Kidney capillary endothelial cell (primary cell): ENCODE measurements around the gene THBS1.

Source experiments
- DNase-seq: peaks from one replicate; pipeline ENCODE4 v3.0.0-alpha.2; 2018; ENCODE audit warnings: low spot score

THBS1 gene

DNA sequence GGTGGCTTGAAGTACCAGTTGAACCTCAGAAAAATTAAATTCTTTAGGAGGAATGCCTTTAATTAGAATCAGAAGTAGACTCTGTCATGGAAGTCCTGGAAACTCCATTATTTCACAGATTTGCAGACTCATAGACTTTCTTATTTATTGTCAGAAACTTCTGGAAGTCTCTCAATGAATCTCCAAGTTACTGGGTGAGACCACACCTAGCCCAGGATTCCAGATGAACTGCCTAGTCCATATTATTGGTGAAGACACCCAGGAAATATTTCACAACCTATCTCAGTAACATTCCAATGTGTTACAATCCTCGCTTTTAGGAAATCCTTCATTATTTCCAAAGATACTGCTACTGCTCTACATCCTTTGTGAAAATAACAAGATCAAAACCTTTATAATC, 6.5 kb upstream of the THBS1 start:
- DNase-seq: no peak

- no peak for DNase-seq
These were observed 5.7 kb upstream of the THBS1 start for GRCh38 chr15:39575180-39575579.

DNA sequence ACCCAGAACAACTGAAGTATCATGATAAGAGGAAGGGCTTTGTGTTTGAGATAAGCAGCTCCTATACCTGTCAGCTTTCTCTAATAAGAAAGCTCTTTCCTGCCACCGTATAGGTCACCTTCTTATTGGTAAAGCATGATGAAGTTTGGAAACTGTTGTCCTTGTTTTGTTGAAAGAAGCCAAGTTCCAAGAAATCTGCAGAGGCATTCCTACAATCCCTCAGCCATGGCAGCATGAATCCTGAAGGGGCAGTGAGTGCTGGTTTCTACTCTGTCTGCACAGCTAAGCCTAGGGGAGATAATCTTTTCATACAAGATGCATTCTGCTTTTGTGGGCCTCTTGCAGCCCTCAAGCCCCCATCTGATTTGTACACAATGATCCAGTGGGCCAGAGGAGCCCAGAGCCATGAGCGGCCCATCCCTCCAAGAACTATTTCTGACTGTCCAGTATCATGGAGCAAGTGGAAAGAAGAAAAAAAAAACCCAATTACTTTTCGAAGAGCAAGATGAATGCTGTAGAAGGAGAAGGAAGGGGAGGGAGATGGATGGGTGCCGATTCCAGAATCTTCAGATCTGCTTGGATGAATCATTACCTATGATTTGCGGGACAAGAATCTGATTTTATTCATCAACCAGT, 1.9 kb upstream of the THBS1 start:
- DNase-seq: no peak

DNA sequence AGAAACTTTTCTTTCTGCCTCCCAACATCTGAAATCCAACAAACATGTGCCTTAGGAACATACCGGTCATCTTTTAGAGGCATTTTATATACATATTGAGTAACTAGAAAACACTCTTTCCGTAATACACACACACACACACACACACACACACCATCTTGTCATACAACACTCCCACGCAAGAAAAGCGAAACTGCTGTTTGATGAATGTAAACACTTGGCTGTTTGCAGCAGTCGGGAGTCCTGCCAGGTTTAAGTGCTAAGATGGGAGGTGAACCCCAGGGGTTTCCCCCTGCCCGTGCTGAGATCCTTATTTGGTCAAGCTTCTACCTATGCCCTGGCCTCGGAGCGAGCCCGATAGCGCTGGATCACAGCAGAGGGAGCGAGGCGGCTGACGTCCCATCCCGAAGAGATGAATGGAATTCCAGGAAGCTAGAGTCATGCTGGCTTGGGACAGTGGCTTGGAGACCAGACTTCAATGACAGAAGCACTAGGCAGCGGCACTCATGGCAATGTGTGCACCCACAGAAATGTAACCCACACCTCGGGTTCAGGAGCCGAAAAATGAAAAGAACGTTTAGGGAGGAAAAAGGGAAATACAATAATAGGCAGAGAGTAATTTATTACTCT, 1.3 kb upstream of the THBS1 start:
- peak; percentile 91 for DNase-seq

- DNase-seq: peak; percentile 88
These were observed 778 bp upstream of the THBS1 start for GRCh38 chr15:39580117-39580484.

DNA sequence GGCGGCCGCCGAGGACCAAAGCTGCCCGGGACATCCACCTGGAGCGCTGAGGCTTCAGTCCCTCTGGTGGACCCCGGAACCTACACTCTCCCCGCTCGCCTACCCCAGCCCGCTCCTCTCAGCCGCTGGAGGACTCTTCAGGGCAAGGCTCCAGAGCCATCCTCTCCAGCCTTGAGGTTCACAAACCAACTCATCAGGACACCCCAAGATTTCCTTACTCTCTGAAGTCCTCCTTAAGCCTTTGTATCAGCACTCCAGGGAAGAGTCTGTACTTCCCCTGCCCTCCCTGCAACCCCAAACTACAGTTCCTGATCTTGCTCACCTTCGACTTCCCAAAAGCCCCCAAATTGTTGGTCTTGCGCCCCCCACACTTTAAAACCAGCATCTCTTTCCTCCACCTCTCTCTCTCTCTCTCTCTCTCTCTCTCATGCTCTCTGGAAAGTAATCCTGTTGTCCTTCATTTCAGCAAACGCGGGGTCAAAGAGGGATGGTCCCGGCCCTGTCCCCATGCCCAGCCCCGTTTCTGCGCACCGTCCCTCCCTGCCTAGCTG, 438 bp downstream of the THBS1 start:
- DNase-seq: no peak

GRCh38 chr15:39581793-39582285, 960 bp downstream of the THBS1 start:
- DNase-seq: no peak

GRCh38 chr15:39582286-39582976, 1.6 kb downstream of the THBS1 start:
- no peak for DNase-seq

- DNase-seq: no peak
These were observed 2.2 kb downstream of the THBS1 start for GRCh38 chr15:39582977-39583595.

DNA sequence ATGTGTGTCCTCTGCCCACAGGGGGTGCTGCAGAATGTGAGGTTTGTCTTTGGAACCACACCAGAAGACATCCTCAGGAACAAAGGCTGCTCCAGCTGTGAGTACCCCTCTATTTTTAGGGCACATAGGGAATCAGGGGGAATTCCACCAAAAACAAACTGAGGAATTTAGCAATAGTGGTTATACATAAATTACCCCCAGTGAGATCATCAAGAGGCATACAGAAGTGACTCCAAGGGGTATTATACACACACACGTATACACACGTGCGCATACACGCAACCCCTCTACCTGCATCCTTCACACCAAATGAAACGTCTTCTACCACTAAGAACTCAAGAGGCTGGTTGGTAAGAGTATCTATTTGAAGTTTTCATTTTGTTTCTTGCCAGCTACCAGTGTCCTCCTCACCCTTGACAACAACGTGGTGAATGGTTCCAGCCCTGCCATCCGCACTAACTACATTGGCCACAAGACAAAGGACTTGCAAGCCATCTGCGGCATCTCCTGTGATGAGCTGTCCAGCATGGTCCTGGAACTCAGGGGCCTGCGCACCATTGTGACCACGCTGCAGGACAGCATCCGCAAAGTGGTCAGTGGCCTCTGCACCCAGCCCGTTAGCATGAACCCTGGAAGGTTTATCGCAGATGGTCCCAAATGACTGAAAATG, 2.9 kb downstream of the THBS1 start:
- no peak for DNase-seq

- no peak for DNase-seq
These were observed 3.4 kb downstream of the THBS1 start for GRCh38 chr15:39584266-39584659.

GRCh38 chr15:39584662-39585388, 3.9 kb downstream of the THBS1 start:
- no peak for DNase-seq

DNA sequence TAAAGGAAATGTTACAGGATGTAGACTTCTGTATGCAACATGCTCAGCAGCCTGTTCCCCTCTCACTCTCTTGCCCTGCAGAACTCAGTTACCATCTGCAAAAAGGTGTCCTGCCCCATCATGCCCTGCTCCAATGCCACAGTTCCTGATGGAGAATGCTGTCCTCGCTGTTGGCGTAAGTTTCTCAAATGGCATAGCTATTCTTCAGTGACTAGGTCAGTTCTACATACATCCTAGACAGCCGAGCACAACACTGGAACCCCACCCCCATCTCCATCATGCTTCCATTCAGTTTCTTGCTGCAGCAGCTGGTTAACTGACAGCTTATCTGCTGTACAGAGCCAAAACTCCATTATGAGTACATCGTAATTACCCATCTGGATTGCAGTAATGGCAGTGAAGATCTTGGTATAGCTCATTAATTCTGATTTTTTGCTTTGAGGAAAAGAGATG, 4.5 kb downstream of the THBS1 start:
- DNase-seq: no peak

GRCh38 chr15:39585871-39586301, 5.0 kb downstream of the THBS1 start:
- no peak for DNase-seq

DNA sequence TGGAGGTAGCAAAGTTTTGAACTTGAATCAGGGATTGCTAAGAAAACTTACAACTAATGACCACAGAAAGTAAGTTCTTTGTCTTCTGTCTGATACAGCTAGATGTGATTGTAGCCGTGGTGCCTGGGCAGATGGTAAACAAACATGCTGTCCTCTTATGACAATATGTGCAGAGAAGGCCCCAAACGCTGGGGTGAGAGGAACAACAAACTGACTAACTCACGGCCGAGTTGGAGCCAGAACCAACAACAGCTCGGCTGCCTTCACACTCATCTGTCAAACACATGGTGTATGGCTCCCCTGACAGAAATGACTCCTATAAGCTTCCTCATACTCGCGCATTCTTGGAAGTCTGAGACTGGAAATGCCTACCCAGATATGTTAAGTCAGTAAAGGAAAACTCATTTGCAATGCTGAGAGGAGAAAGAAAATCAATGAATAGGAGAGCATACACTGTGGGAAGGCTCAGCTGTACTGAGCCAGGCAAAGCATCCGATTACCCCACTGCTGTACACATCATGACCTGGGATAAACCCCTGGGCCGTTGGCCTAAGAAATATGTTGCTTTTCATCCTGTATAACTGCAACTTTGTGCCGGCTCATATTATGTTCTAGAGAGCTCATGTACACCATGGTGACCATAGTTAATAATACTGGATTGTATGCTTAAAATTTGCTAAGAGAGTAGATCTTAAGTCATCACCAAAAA, 5.7 kb downstream of the THBS1 start:
- no peak for DNase-seq

DNA sequence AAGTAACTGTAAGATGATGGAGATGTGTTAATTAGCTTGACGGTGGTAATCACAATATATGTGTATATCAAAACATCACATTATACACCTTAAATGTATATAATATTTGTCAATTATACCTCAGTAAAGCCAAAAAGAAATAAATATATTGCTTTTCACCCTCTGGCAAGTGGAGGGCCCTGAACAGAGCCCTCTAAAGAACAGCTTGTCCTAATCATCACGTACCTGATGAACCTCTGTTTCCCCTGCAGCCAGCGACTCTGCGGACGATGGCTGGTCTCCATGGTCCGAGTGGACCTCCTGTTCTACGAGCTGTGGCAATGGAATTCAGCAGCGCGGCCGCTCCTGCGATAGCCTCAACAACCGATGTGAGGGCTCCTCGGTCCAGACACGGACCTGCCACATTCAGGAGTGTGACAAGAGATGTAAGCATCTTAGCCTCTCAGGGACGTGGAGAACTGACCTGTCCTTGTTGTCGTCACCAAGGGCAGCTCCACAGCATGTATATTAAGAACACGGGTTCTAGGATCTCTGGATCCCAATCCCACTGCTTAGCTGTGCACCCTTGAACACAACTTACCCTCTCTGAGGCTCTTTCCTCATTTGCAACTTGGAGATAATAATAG, 6.3 kb downstream of the THBS1 start:
- no peak for DNase-seq

- no peak for DNase-seq
These were observed 7.1 kb downstream of the THBS1 start for GRCh38 chr15:39587731-39588530.

DNA sequence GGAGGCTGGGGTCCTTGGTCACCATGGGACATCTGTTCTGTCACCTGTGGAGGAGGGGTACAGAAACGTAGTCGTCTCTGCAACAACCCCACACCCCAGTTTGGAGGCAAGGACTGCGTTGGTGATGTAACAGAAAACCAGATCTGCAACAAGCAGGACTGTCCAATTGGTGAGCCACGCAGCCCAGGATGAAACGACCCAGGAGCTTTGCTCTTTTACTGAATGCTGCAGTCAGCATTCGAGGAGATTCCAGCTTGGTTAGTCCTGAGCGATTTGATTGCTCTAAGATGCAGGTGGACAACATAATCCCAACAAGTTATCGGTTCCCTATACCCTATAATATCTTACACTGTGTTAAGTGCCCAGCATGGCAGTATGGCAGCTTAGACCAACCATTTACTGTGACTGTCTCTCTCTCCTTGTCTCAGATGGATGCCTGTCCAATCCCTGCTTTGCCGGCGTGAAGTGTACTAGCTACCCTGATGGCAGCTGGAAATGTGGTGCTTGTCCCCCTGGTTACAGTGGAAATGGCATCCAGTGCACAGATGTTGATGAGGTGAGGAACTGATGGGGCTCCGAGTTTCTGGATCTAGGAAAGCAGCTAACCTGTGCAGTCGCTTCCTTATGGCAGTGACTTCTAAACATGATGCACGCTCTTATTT, 7.8 kb downstream of the THBS1 start:
- no peak for DNase-seq
